ENCODE data around the gene ANKRD35.
"Not testable (repeated sequence)": the region's sequence is repeated elsewhere in the genome, so short reads cannot be mapped to it uniquely, and the experiment has no call there.

The ANKRD35 gene

DNA sequence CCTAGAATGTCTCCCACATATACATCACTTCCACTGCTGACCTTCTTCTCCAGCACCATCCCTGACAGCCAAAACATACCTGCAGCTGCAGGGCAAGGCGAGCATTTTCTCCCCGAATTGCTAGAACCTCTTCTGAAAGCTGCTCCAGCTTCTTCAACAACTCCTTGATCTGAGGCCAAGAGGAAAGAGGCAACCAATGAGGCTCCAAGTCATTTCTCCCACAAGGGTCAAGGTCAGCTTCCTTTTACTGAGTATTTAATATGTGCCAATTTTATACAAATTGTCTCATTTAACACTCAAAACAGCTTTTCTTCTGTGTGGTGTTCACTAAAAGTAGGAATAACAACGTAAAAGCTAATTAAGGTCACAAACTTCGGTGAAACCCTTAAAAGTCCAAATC, 17.4 kb downstream of the ANKRD35 start:
- no peak for DNase-seq (ENCODE audit: low read depth)
- H3K4me3 ChIP-seq (ENCODE audit: low read depth, low read length): no peak overlapping the region

DNA sequence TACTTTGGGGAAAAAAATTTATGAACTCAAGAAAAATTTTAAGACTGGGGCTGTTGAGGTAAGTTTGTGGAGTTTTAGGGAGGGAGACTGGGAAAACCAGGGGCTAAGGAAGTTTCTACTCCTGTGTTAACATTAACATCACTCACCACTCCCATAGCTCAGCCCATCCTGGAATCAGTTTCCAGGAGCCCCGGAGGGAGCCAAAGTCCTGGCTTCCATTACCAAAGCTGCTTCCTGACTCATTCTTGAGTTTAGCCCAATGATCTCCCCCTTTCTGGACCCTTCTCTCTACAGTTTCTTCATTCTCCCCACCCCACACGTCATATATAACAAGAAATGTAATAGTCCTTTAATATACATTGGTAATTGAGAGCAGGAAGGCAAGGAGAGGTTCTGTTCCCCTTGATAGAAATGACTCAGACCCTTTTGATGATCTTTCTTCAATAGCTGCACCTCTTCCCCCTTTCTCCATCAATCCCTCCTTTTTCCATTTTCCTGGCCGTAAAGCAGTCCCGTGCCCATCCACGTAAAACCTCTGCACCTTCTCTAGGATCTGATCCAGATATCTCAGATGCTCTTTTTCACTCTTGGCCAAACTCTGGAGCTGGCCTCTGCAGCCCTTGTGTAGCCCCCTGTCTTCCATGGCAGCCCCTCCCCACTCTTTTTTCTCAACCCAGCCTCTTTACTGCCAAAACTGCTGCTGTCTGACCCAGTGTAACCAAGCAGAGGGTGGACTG, 22.2 kb downstream of the ANKRD35 start:
- H3K4me3 ChIP-seq (ENCODE audit: low read depth, low read length): no peak overlapping the region
- DNase-seq (ENCODE audit: low read depth): no peak

- peak; percentile 61 for DNase-seq (ENCODE audit: low read depth)
Observed at GRCh38 chr1:145859491-145860023, 26.1 kb downstream of the ANKRD35 start.

DNA sequence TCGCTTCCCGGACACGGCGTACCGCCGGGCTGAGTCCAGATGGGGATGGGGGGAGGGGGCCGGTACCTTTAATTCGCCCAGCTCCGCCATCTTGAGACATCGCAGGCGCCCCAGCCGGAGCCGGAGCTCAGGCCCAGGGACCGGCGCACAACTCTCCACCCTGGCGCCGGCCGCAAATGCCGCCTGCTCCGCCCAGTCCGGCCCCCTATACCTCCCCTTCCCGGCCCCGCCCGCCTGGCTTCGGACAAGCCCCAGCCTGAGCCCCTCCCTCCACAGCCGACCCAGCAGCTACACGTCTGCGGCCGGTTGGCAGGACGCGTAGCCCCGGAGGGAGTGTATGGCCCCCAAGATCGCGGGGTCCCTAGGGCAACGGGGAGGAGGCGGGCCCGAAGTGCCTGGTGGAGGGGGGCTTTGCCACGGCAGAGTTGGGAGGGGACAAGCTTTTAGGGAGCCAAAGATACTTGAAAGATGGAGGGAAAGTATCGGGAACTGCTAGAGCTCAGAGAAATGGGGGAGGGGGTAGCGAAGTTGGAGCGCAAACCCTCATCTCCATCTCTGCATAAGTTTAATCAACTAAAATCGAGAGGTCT, 26.7 kb downstream of the ANKRD35 start, which contains the start of gene PIAS3:
TSS of gene PIAS3 (minus strand) at position 181 of the 590 bp plus-strand sequence. CDS start at position 90, 91 bp downstream.
- DNase-seq (ENCODE audit: low read depth): peak; percentile 88

More at GRCh38 chr1:145859491-145860023, 26.1 kb downstream of the ANKRD35 start:
- H3K4me3 ChIP-seq (ENCODE audit: low read depth, low read length): peak overlapping the region; percentile 93

DNA sequence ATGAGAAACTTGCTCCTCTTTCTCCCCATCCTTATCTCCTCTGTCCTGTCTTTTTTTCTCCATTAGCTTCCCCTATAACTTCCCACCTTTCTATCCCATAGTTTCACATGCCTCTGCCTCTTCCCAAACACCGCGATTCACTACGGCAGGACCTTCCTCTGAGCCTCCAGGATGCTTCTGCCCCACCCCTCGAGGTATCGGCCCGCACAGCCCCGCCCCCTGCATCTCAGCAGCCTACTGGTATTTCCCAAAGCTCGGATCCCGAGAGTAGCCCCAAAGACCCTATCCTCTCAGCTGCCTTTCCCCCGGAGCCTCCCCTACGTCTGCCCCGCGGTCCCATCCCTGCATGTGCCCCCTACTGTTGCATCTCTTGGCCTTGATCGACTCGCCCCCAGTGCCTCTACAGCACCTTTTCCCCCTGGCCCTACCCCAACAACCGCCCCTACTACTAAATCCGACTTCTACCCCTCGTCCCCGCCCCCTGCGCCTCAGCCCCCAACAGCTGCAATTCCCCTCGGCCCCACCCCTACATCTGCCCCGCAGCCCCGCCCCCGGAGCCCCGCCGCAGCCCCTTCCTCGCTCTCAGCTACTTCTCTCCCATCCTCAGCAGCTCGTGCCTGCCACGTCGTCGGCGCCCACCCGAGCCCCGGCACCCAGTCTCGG, 27.3 kb downstream of the ANKRD35 start:
- peak overlapping the region; percentile 93 for H3K4me3 ChIP-seq (ENCODE audit: low read depth, low read length)
- no peak for DNase-seq (ENCODE audit: low read depth)

More for the DNA sequence above, 26.7 kb downstream of the ANKRD35 start, which contains the start of gene PIAS3:
- peak within 1 kb of the TSS; percentile 93 for H3K4me3 ChIP-seq (ENCODE audit: low read depth, low read length)

- no peak overlapping the region for H3K4me3 ChIP-seq (ENCODE audit: low read depth, low read length)
- no peak for DNase-seq (ENCODE audit: low read depth)
Observed at GRCh38 chr1:145857170-145857569, 28.5 kb downstream of the ANKRD35 start.

DNA sequence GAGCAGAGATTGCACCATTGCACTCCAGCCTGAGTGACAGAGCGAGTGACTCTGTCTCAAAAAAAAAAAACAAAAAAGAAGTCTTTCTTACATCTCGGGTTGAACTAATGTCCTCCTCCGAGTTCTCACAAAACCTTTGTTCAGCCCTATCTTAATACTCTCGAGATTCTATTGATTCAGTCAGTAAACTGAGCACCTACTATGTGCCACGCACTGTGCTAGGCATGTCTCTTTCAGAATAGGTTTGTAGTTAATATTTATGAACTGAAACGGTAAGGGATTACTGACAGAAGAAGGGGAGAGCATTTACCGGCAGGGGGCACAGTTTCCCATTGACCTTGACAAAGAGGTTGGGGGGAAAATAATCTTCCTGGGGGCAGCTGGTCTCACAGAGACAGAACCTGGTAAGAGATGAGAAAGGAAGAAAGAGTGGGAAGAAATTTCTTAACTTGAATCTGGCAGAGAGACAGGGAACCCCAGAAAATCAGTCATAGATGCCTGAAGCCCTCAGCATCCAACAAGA, 30.2 kb downstream of the ANKRD35 start:
- DNase-seq (ENCODE audit: low read depth): no peak
- H3K4me3 ChIP-seq (ENCODE audit: low read depth, low read length): no peak overlapping the region

GRCh38 chr1:145849356-145850160, 36.1 kb downstream of the ANKRD35 start:
- DNase-seq (ENCODE audit: low read depth): no peak
- no peak overlapping the region for H3K4me3 ChIP-seq (ENCODE audit: low read depth, low read length)

- no peak overlapping the region for H3K4me3 ChIP-seq (ENCODE audit: low read depth, low read length)
- no peak for DNase-seq (ENCODE audit: low read depth)
Observed at GRCh38 chr1:145847827-145848226, 37.8 kb downstream of the ANKRD35 start.

GRCh38 chr1:145846201-145846612, 39.5 kb downstream of the ANKRD35 start:
- DNase-seq (ENCODE audit: low read depth): no peak
- H3K4me3 ChIP-seq (ENCODE audit: low read depth, low read length): peak overlapping the region; percentile 55

DNA sequence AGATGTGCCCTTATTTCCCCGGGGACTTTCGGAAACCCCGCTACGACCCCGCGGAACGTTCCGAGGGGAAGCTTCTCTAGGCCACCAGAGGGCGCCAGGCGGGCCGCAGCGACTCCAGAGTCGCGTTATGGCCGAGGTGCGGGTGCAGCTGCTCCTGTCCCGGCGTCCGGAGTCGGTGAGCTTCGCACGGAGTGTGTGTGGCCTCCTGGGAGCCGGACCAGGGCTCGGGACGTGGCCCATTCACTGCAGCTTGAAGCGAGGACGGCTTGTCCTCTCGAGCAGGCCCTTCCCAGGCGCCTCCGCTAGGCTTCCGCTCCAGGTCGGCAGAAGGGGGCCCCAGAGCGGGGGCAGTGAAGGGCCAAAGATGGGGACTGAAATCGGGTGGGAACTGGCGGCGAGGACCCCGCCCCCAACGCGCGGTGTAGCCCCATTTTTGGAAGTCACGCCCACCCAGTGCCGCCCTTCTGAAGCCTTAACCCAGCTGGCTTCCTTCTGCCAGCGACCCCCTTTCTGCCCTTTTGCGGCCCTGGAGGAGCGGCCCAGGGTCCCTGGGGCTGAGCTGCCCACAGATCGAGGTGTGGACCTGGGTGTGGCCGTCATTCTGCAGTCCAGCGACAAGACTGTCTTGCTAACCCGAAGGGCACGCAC, 40.0 kb downstream of the ANKRD35 start, which contains the start of gene NUDT17:
TSS of gene NUDT17 (plus strand) at position 117 of the 648 bp plus-strand sequence. CDS start at position 128, 11 bp downstream.
- DNase-seq (ENCODE audit: low read depth): no peak
- peak within 1 kb of the TSS; percentile 55 for H3K4me3 ChIP-seq (ENCODE audit: low read depth, low read length)

GRCh38 chr1:145845144-145845513, 40.5 kb downstream of the ANKRD35 start:
- peak overlapping the region; percentile 55 for H3K4me3 ChIP-seq (ENCODE audit: low read depth, low read length)
- no peak for DNase-seq (ENCODE audit: low read depth)

DNA sequence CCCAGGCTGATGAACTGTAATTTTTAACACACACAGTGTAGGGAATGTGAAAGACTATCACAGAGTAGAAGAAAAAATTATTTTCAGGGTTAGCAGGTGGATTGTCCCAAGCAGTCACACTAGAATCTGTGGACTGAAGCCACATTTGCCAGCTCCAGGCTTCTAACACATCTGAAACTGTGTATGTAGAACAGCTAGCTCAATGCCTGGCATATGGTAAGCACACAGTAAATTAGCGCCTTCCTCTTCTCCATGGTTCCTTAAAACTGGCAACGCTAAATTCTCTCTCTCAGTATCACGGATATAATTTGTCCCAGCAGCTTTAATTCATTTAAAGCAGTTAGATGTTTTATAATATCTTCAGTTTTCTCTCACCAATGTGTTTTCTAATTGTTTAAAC, 42.6 kb downstream of the ANKRD35 start:
- DNase-seq (ENCODE audit: low read depth): no peak
- H3K4me3 ChIP-seq (ENCODE audit: low read depth, low read length): no peak overlapping the region

DNA sequence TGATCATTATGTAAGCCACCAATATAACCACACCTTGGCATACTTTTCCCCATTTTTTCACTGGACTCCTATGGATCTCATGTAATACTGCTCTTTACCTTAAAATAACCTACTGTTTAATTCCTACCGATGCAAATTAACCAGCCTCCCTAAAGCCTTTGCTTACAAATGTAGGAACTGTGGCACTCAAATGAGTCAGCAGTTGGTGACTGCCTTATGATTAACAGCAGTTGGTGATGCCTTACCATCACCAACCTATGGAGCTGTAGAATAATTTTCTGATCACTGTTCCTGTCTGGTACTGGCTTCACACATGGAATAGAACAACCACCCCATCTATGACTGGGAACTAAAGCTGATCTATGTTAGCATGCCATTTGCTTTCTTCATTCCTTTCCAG, 48.0 kb downstream of the ANKRD35 start:
- DNase-seq (ENCODE audit: low read depth): no peak
- no peak overlapping the region for H3K4me3 ChIP-seq (ENCODE audit: low read depth, low read length)

DNA sequence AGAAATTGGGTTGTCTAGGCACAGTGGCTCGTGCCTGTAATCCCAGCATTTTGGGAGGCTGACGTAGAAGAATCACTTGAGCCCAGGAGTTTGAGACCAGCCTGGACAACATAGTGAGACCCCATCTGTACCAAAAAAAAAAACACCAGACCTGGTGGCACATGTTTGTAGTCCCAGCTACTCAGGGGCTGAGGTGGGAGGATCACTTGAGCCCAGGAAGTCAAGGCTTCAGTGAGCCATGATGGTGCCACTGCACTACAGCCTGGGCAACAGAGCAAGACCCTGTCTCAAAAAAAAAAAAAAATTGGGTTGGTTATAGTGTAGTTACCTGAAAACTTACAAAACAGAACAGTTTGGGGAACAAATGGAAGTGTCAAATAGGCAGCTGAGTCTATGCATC, 54.9 kb downstream of the ANKRD35 start:
- DNase-seq (ENCODE audit: low read depth); H3K4me3 ChIP-seq (ENCODE audit: low read depth, low read length): not testable (repeated sequence)

- H3K4me3 ChIP-seq (ENCODE audit: low read depth, low read length): no peak overlapping the region
- no peak for DNase-seq (ENCODE audit: low read depth)
Observed at GRCh38 chr1:145828367-145829026, 57.2 kb downstream of the ANKRD35 start.

GRCh38 chr1:145827966-145828365, 57.7 kb downstream of the ANKRD35 start:
- no peak overlapping the region for H3K4me3 ChIP-seq (ENCODE audit: low read depth, low read length)
- no peak for DNase-seq (ENCODE audit: low read depth)

DNA sequence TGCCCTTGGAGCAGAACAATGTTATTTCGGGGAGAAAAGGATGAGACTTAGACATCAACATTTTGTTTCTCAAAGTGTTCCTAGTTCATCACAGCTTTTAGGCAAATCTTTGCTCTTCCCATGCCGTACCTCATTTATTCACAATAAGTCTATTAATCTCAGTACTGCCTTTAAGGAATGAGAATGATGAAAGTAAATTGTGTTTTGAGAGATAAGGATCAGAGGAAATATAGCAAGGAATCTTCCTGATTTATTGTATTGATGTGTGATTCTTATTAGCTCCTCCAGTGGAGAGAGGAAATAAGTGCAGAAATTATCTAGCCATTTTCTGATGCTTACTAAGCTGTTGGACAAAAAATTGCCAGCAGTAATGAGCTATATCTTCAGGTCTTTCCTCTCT, 59.6 kb downstream of the ANKRD35 start:
- no peak overlapping the region for H3K4me3 ChIP-seq (ENCODE audit: low read depth, low read length)
- no peak for DNase-seq (ENCODE audit: low read depth)
